NCI-H1436 treated with DMSO at 0.1 percent for 48 hours (cell line): Measurements from ENCODE around the gene DCUN1D4.
"Not testable (repeated sequence)": the region's sequence is repeated elsewhere in the genome, so short reads cannot be mapped to it uniquely, and the experiment has no call there.

ENCODE experiments used
- DNase-seq: peaks from one replicate; lab custom pipeline; 2025; lab: John Stamatoyannopoulos, UW

DCUN1D4 gene

GRCh38 chr4:51895158-51895557 is 52.2 kb downstream of the DCUN1D4 start:
- DNase-seq = no peak

GRCh38 chr4:51895816-51896408 is 53.0 kb downstream of the DCUN1D4 start:
- peak; percentile 12 for DNase-seq

DNA sequence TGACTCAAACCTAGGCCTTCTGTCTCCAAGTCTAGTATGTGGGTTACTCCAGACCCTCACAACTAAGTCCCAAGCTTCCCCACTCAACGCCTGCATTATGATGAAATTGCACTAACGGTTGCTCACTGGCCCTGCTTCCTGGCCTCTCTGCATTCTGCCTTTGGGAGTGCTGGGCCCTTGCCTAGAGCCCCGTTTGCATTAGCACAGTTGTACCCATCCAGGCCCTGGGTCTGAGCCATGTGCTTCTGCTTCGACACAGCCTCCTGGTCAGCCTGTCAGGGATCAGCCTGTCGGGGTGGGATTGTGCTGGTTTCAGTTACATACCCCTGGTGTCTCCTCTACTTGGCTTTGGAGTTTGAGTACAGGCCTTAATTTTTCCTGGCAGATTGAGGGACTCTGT is 58.4 kb downstream of the DCUN1D4 start:
- DNase-seq = no peak

- DNase-seq = no peak
Measured at GRCh38 chr4:51906167-51906958, 63.4 kb downstream of the DCUN1D4 start.

GRCh38 chr4:51907006-51907669 is 64.2 kb downstream of the DCUN1D4 start:
- no peak for DNase-seq

DNA sequence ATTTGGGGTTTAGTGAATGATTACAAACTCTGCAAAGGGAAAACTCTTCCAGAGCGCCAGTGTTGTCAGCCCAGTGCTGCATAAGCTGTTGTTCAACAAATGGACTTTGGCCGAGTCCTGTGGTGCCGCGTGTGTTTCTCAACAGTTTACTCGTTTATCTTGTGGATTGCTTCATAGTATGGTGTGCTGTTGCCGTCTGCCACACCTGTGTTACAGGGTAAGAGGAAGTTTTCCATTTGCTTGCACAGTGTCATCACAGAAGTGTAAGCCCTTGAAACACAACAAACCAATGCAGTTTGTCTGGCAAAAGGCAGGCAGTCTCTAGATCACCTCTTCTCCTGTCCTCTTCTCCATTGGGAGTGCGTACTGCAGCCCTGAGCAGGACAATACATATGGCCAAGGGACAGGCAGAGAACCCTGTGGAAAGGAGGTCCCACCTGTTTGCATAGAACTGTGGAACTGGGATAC is 66.3 kb downstream of the DCUN1D4 start:
- no peak for DNase-seq

DNA sequence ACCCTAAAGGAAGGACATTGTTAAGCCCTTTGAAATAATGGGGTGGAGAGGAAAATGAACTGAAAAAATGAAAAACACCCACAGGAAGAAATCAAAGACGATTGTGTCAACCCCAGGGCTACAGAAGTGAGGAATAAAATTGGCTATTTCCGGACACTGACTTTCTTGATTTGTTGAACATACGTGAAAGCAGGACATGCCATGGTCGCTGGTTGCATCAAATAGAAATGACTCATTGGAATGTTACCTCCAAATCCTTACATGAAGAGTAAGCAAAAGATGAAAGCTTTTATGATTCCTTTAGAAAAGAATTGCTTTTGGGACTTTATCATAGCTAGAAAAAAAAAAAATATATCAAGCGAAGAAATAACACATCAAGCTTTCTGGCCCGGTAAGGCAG is 75.3 kb downstream of the DCUN1D4 start:
- DNase-seq = no peak

DNA sequence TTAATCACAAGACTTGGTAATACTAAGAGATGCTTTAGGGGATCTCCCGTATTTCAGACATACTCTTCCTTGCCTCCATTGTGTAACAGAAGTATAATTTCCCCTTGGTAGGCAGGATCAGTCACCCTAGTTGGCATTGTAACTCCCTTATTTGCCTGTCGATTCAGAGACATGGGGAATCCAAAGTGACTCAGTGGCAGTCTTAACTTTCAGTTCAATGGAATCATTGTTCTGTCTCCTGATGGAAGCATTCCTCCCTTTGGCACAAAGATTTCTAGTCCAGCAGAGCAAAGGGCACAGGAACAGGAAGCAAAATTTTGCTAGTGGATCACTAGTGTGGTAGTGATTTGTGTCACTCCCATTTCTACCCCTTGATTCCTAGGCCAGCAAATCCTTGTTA is 80.4 kb downstream of the DCUN1D4 start:
- no peak for DNase-seq

DNA sequence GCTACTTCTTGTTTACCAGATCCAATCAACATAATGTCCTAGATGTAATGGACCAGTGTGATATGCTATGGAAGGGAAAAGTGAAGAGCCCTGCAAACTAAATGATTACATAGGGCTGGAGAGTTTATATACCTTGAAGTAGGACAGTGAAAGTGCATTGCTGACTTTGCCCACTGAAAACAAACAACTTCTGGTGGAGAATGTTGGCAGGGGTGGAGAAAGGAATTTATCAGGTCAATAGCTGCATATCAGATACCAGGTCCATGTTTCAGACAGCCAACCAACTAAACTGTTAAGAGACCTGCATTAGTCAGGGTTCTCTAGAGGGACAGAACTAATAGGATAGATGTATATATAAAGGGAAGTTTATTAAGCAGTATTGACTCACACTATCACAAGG is 82.4 kb downstream of the DCUN1D4 start:
- no peak for DNase-seq

- no peak for DNase-seq
Measured at GRCh38 chr4:51930557-51930956, 87.6 kb downstream of the DCUN1D4 start.

DNA sequence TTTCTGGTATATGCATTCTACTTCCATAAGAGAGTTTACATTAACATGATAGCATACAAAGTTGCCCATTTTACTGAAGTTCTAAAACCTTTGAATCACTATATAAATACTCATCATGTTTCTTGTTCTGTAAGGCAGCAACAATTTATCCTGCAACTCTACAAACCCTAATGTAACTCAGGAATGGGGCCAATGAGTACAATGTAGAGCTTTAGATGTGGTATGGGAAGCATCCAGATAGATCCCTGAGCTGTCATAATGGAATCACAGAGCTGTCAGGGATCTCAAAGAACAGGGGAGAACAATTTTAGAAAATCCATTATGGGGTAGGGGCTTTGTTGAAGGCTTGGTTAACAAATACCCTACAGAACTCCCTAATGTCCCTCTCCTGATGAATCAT is 88.5 kb downstream of the DCUN1D4 start:
- no peak for DNase-seq

DNA sequence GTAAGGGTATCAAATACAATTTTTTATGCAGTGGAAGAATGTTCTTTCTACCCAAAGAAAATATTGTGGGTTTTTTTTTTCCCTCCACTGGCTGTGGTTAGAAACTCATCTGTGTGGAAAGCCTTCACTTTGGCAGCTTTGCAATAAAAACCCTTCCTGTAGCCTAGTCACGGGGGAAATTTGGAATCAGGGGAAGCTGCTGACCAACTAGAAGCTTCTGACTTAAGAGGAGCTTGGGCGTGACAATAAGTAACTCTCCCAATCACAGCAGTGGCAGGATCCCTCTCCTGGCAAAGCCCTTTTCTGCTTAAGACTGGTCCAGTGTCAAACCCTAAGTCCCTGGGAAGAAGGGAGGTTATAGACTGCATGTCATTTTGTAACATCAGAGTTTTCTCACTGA is 89.3 kb downstream of the DCUN1D4 start:
- DNase-seq = no peak

GRCh38 chr4:51932684-51933083 is 89.7 kb downstream of the DCUN1D4 start:
- DNase-seq = no peak

- DNase-seq = not testable (repeated sequence)
Measured at GRCh38 chr4:51940460-51940859, 97.5 kb downstream of the DCUN1D4 start.

- DNase-seq = no peak
Measured at GRCh38 chr4:51942108-51942832, 99.3 kb downstream of the DCUN1D4 start.

- DNase-seq = no peak
Measured at GRCh38 chr4:51942833-51943215, 99.9 kb downstream of the DCUN1D4 start.

- DNase-seq = no peak
Measured at GRCh38 chr4:51943221-51943620, 100.3 kb downstream of the DCUN1D4 start.

DNA sequence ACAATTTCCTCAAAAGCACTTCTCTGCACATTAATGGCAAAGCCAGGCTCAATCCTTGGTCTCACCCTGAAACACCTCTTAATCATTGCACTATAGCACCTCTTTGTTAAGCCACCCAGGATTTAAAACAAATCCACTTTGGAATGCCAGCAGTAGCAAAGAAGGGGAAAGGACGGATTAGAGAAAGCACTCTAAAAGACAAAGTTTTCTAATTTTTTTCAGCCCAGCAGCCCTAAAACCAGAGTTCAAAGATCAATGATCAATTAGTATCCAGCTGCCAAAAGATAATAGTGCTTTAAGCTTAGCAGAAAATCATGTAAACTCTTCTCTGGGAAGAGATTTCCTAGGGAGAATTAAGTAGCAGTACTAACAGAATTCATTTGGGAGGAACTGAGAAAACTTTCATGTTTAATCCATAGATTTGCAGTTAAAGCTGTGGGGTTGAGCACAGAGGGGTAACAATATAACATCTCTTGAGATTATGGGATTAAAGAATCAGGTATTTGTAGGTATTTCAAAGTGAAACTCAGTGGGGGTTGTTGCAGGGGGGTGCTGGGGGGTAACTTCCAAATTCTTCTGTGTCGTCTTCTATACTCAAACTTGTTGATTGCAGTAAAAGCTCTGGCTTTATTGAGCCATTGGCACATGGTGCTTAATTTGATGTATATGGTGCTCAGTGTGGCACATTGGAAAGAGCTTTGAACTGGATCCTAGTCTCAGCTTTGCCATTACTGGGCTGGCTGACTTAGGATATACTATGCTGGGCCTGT is 115.4 kb downstream of the DCUN1D4 start:
- no peak for DNase-seq

GRCh38 chr4:51960486-51960885 is 117.5 kb downstream of the DCUN1D4 start:
- DNase-seq = no peak

- no peak for DNase-seq
Measured at GRCh38 chr4:51963841-51964517, 121.0 kb downstream of the DCUN1D4 start.

GRCh38 chr4:51965862-51966261 is 122.9 kb downstream of the DCUN1D4 start:
- no peak for DNase-seq
